Upper lobe of left lung (tissue), 4 donors: ENCODE measurements around the gene ADGRV1.

Experiments
- EP300 ChIP-seq, 4 donors: sonication (generic); formaldehyde crosslinking; IDR thresholded peaks; one replicate each; pipeline ENCODE4 v1.5.1; 2017; ENCODE audit warnings: antibody characterized with exemption in 4 of 4, control low read depth in 2 of 4
- POLR2AphosphoS5 ChIP-seq, 2 donors: sonication (generic); formaldehyde crosslinking; IDR thresholded peaks; one replicate each; pipeline ENCODE4 v1.5.1; 2017; ENCODE audit warnings: antibody characterized with exemption in 2 of 2
- TF ChIP-seq, protein P1 (sequence below), 6 experiments: fragments of 450-650 bp in 4 of 6; fragments of 200-600 bp in 2 of 6; sonication (generic) in 2 of 6; IDR thresholded peaks; one replicate each; pipeline ENCODE4 v1.5.1; 2016 to 2019; ENCODE audit warnings: antibody characterized with exemption in 6 of 6

DNA sequence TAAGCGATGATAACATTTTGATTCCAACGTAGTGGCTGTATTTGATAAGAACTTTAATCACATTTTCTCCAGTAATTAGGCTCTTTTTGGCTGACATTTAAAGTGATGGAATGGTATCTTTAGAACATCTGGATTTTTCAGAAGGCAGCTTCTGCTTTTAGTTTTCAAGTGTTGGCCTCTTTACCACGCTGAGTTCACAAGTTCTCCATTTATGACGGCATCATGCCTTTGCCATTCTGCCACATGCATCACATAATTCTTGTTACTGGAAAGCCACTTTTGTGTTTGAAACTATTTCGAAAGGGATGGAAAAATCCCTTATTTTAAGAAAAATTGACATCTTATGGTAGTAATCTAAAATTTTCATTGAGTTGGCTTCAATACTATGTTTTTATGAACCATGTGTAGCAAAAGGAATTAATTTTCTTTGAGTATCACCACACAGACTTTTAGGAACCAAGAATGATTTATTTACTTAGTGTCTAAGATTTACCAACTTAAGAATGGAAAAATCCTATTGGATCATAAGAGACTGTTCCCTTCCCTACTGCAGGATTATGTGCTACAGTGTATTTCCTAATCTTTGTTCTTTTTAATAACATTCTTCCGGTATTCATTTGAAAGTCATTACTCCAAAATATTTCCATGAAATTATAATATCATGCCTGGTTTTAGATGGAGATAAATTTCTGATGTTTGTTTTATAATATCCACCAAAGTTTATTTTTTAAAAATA is 344.2 kb downstream of the ADGRV1 start:
- no peak for TF ChIP-seq POLR2AphosphoS5 (IDR thresholded peaks at IDR 0.05)
- TF ChIP-seq, protein P1, sequence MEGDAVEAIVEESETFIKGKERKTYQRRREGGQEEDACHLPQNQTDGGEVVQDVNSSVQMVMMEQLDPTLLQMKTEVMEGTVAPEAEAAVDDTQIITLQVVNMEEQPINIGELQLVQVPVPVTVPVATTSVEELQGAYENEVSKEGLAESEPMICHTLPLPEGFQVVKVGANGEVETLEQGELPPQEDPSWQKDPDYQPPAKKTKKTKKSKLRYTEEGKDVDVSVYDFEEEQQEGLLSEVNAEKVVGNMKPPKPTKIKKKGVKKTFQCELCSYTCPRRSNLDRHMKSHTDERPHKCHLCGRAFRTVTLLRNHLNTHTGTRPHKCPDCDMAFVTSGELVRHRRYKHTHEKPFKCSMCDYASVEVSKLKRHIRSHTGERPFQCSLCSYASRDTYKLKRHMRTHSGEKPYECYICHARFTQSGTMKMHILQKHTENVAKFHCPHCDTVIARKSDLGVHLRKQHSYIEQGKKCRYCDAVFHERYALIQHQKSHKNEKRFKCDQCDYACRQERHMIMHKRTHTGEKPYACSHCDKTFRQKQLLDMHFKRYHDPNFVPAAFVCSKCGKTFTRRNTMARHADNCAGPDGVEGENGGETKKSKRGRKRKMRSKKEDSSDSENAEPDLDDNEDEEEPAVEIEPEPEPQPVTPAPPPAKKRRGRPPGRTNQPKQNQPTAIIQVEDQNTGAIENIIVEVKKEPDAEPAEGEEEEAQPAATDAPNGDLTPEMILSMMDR (IDR thresholded peaks at IDR 0.05), result no peak
- TF ChIP-seq EP300 (IDR thresholded peaks at IDR 0.05), result no peak
